Cardiac muscle cell (in vitro differentiated cells and primary cell): ENCODE results near the gene EYA4. TPM values are rescaled to one million over a fixed set of nuclear protein-coding genes. Genes with fewer than 3 reads are reported as not detected.

ENCODE experiments used
- DNase-seq, 2 donors: peaks; one replicate each; pipeline versions ENCODE4 v3.0.0 to v3.0.0-alpha.2; 2010 to 2017; ENCODE audit warnings: low read depth in 1 of 2, low spot score in 1 of 2
- H3K27ac ChIP-seq: fragments of 200-600 bp; sonication (generic); 2 replicates; pipeline ENCODE4 v1.5.1; 2016
- H3K27me3 ChIP-seq: fragments of 200-600 bp; sonication (generic); 2 replicates; pipeline ENCODE4 v1.6.0; 2016; ENCODE audit warnings: control low read depth
- H3K36me3 ChIP-seq: fragments of 200-600 bp; sonication (generic); 2 replicates; pipeline ENCODE4 v1.5.1; 2016; ENCODE audit warnings: control low read depth
- H3K4me1 ChIP-seq: fragments of 200-600 bp; sonication (generic); 2 replicates; pipeline ENCODE4 v1.8.1; 2017; ENCODE audit warnings: low read depth, mild to moderate bottlenecking, mixed run types
- H3K4me3 ChIP-seq: fragments of 200-600 bp; sonication (generic); 2 replicates; pipeline ENCODE4 v1.5.1; 2016; ENCODE audit warnings: mild to moderate bottlenecking
- H3K9me3 ChIP-seq: fragments of 200-600 bp; sonication (generic); 2 replicates; pipeline ENCODE4 v1.5.1; 2017; ENCODE audit warnings: low read depth, mild to moderate bottlenecking, control low read depth
- CTCF ChIP-seq: IDR thresholded peaks from 2 replicates; pipeline ENCODE4 v1.5.1; 2012; ENCODE audit warnings: low read depth, mild to moderate bottlenecking, low read length
- polyA plus RNA-seq: library from polyadenylated mRNA; unstranded; fragments of >200 nt; fragmentation: Nextera tagmentation; extraction: Ambion mirVana; gene quantifications from 2 replicates; pipeline ENCODE4 v1.2.1, GENCODE V29; 2016
- total RNA-seq: library from RNA; depleted of rRNA; stranded (reverse); fragments of >200 nt; gene quantifications from 2 replicates; pipeline ENCODE4 v1.2.3, GENCODE V29; 2016

EYA4 gene
- total and polyA plus RNA-seq, 2 experiments from 2014 or later = 0.03 to 0.11 TPM

GRCh38 chr6:133447924-133448323, 206.8 kb downstream of the EYA4 start:
- peak in 1 of 2 donors; percentile 80 for DNase-seq
- no peak for TF ChIP-seq CTCF
- Histone ChIP-seq H3K4me1 (no peaks in the 10 kb centered on the region), H3K27me3 (no peaks in the 10 kb centered on the region), H3K36me3 (no peaks in the 10 kb centered on the region), H3K27ac (no peak overlapping the region), H3K4me3 (no peak overlapping the region), H3K9me3 (no peaks in the 10 kb centered on the region)

GRCh38 chr6:133456439-133456838, 215.3 kb downstream of the EYA4 start:
- TF ChIP-seq CTCF = no peak
- H3K27me3 ChIP-seq = no peaks in the 10 kb centered on the region
- H3K4me3 ChIP-seq = no peak overlapping the region
- no peaks in the 10 kb centered on the region for H3K4me1 ChIP-seq
- no peaks in the 10 kb centered on the region for H3K36me3 ChIP-seq
- H3K27ac ChIP-seq = no peak overlapping the region
- no peaks in the 10 kb centered on the region for H3K9me3 ChIP-seq
- no peak for DNase-seq

- H3K4me3 ChIP-seq = no peak overlapping the region
- no peak overlapping the region for H3K27ac ChIP-seq
- H3K4me1 ChIP-seq = no peaks in the 10 kb centered on the region
- no peaks in the 10 kb centered on the region for H3K36me3 ChIP-seq
- DNase-seq = no peak
- H3K9me3 ChIP-seq = no peaks in the 10 kb centered on the region
- no peaks in the 10 kb centered on the region for H3K27me3 ChIP-seq
- no peak for TF ChIP-seq CTCF
Observed at GRCh38 chr6:133456944-133457343, 215.8 kb downstream of the EYA4 start.

- Histone ChIP-seq H3K27ac (no peak overlapping the region), H3K9me3 (no peaks in the 10 kb centered on the region), H3K4me1 (no peaks in the 10 kb centered on the region), H3K36me3 (no peaks in the 10 kb centered on the region), H3K27me3 (no peaks in the 10 kb centered on the region), H3K4me3 (no peak overlapping the region)
- DNase-seq = no peak
- TF ChIP-seq CTCF = no peak
Observed at GRCh38 chr6:133460101-133460500, 218.9 kb downstream of the EYA4 start.

GRCh38 chr6:133463790-133464189, 222.6 kb downstream of the EYA4 start:
- no peak for TF ChIP-seq CTCF

GRCh38 chr6:133466680-133467079, 225.5 kb downstream of the EYA4 start:
- no peaks in the 10 kb centered on the region for H3K36me3 ChIP-seq
- no peak overlapping the region for H3K4me3 ChIP-seq
- DNase-seq = peak in 1 of 2 donors; percentile 91
- no peaks in the 10 kb centered on the region for H3K9me3 ChIP-seq
- H3K27me3 ChIP-seq = no peaks in the 10 kb centered on the region
- TF ChIP-seq CTCF = no peak
- no peaks in the 10 kb centered on the region for H3K4me1 ChIP-seq
- H3K27ac ChIP-seq = no peak overlapping the region

More at GRCh38 chr6:133463790-133464189, 222.6 kb downstream of the EYA4 start:
- Histone ChIP-seq H3K27ac (no peak overlapping the region), H3K4me3 (no peak overlapping the region), H3K27me3 (no peaks in the 10 kb centered on the region), H3K9me3 (no peaks in the 10 kb centered on the region), H3K36me3 (no peaks in the 10 kb centered on the region), H3K4me1 (no peaks in the 10 kb centered on the region)
- no peak for DNase-seq
